Activated CD4-positive, alpha-beta T cell treated with anti-CD3 and anti-CD28 coated beads, Interleukin-2, Interleukin-4, amounts not matched to agents 100 ng/mL and 50 ng/mL, durations not matched to agents 16 hours and 8 hours (primary cell): ENCODE data around the gene SERPINA12.
A peak's percentile ranks its signal among the peaks of the same experiment; 100 is the strongest.

ENCODE experiments used
- DNase-seq: peaks from one replicate; pipeline ENCODE4 v3.0.0-alpha.2; 2020; ENCODE audit warnings: low spot score

SERPINA12 gene

GRCh38 chr14:94509356-94509755 is at the start of gene SERPINA12:
Gene SERPINA12 (minus strand): TSS chr14:94509469. CDS start chr14:94498397, 11,072 bp downstream.
- DNase-seq, result no peak

GRCh38 chr14:94558842-94559241 is 49.6 kb upstream of the SERPINA12 start:
- DNase-seq, result no peak

GRCh38 chr14:94557327-94557726 is 48.1 kb upstream of the SERPINA12 start:
- DNase-seq, result no peak

GRCh38 chr14:94555991-94556390 is 46.7 kb upstream of the SERPINA12 start:
- DNase-seq, result no peak

GRCh38 chr14:94550041-94550440 is 40.8 kb upstream of the SERPINA12 start:
- DNase-seq, result no peak

GRCh38 chr14:94548999-94549985 is 40.0 kb upstream of the SERPINA12 start:
- peak; percentile 60 for DNase-seq

- no peak for DNase-seq
These were observed 39.1 kb upstream of the SERPINA12 start for GRCh38 chr14:94548131-94548998.

GRCh38 chr14:94547726-94548125 is 38.5 kb upstream of the SERPINA12 start:
- no peak for DNase-seq

- DNase-seq, result no peak
These were observed 37.9 kb upstream of the SERPINA12 start for GRCh38 chr14:94547151-94547680.

- no peak for DNase-seq
These were observed 36.0 kb upstream of the SERPINA12 start for GRCh38 chr14:94545131-94545841.

- DNase-seq, result no peak
These were observed 35.5 kb upstream of the SERPINA12 start for GRCh38 chr14:94544726-94545125.

- DNase-seq, result no peak
These were observed 34.3 kb upstream of the SERPINA12 start for GRCh38 chr14:94543449-94544124.

GRCh38 chr14:94542811-94543440 is 33.7 kb upstream of the SERPINA12 start:
- DNase-seq, result no peak

- DNase-seq, result no peak
These were observed 33.0 kb upstream of the SERPINA12 start for GRCh38 chr14:94542111-94542810.

- DNase-seq, result no peak
These were observed 32.1 kb upstream of the SERPINA12 start for GRCh38 chr14:94541234-94541975.

GRCh38 chr14:94540031-94540794 is 30.9 kb upstream of the SERPINA12 start:
- DNase-seq, result no peak

GRCh38 chr14:94539181-94539580 is 29.9 kb upstream of the SERPINA12 start:
- no peak for DNase-seq

- DNase-seq, result no peak
These were observed 28.9 kb upstream of the SERPINA12 start for GRCh38 chr14:94538070-94538740.
